Testis (tissue), 2 donors: ENCODE results near the gene RGS6.

Experiments
- CTCF ChIP-seq, 3 experiments: fragments of 450-650 bp in 2 of 3; fragments of 200-600 bp in 1 of 3; sonication (generic) in 1 of 3; IDR thresholded peaks; one replicate each; pipeline ENCODE4 v1.5.1; 2016 to 2019; ENCODE audit warnings: antibody characterized with exemption in 3 of 3, mild to moderate bottlenecking in 2 of 3, moderate library complexity in 1 of 3
- POLR2A ChIP-seq: fragments of 450-650 bp; IDR thresholded peaks from one replicate; pipeline ENCODE4 v1.6.1; 2017; ENCODE audit warnings: antibody characterized with exemption, mild to moderate bottlenecking, moderate library complexity

- TF ChIP-seq CTCF (IDR thresholded peaks at IDR 0.05) (no peak), POLR2A (no peak)
Observed at GRCh38 chr14:72040528-72040927, 108.3 kb downstream of the RGS6 start.
